ENCODE data around the gene KLHL33. TPM values are rescaled to one million over a fixed set of nuclear protein-coding genes. Genes with fewer than 3 reads are reported as not detected.

The KLHL33 gene
- total RNA-seq, 1 experiment from 2014 or later: 0.14 TPM

DNA sequence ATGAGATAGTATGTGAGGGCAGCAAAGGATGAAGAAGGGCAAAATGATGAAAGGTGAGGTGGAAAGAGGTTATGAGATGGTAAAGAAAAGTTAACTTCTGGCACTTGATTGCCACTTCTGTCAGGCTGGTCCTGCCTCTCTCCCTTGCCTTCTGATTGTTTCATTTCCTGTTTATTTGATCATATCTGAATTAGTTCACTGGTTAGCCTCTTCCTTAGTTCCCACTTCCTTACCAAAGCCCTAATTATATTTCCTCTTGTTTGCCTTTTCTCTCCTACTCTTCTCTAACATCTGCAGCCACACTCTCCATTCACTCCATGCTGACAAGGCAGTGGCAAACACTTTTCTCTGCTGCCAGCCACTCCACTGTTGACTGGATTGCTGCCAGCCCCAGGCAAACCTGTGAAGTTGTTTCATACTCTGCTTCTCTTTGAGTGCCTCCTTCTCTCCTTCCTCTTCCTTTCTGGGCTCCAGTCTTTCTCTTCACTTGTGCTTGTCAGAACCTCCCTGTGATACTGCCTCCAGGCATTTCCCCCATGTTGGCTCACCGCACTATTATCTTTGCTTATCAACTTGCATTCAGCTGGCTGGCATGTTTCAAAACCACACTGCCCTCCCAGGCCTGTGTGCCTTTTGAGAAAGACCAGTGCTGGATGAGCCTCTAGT, 41.4 kb upstream of the KLHL33 start:
- ChIA-PET CTCF (interaction anchor here (0.6 kb wide), 2 partner anchors 9 to 72 kb away, joined by 3 read pairs; no protein-coding TSS in a partner anchor), POLR2A (interaction anchor here (1.3 kb wide), 1 partner anchor 22 kb away, joined by 3 read pairs; the partner anchor contains the start of gene APEX1)
- no peaks in the 10 kb centered on the region for H3K27me3 Mint-ChIP-seq (ENCODE audit: insufficient read depth, unreplicated experiment)
- H3K9me3 Mint-ChIP-seq (ENCODE audit: unreplicated experiment): no peaks in the 10 kb centered on the region
- TF ChIP-seq, protein P1, sequence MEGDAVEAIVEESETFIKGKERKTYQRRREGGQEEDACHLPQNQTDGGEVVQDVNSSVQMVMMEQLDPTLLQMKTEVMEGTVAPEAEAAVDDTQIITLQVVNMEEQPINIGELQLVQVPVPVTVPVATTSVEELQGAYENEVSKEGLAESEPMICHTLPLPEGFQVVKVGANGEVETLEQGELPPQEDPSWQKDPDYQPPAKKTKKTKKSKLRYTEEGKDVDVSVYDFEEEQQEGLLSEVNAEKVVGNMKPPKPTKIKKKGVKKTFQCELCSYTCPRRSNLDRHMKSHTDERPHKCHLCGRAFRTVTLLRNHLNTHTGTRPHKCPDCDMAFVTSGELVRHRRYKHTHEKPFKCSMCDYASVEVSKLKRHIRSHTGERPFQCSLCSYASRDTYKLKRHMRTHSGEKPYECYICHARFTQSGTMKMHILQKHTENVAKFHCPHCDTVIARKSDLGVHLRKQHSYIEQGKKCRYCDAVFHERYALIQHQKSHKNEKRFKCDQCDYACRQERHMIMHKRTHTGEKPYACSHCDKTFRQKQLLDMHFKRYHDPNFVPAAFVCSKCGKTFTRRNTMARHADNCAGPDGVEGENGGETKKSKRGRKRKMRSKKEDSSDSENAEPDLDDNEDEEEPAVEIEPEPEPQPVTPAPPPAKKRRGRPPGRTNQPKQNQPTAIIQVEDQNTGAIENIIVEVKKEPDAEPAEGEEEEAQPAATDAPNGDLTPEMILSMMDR (IDR thresholded peaks at IDR 0.05; ENCODE audit: unreplicated experiment): no peak
- peaks cover 62% of the 10 kb centered on the region for H3K36me3 Mint-ChIP-seq (ENCODE audit: insufficient read depth, unreplicated experiment)
- H3K4me1 Mint-ChIP-seq (ENCODE audit: insufficient read depth, unreplicated experiment): peaks cover 10% of the 10 kb centered on the region
- BruUV-seq (replicated peaks): no TSS peak
- intact Hi-C loops (cut with micrococcal nuclease): no loop called here
- no peak overlapping the region for H3K4me3 Mint-ChIP-seq (ENCODE audit: unreplicated experiment)
- no peak for DNase-seq (ENCODE audit: unreplicated experiment)
- no peak overlapping the region for H3K27ac Mint-ChIP-seq (ENCODE audit: low read depth, unreplicated experiment)

DNA sequence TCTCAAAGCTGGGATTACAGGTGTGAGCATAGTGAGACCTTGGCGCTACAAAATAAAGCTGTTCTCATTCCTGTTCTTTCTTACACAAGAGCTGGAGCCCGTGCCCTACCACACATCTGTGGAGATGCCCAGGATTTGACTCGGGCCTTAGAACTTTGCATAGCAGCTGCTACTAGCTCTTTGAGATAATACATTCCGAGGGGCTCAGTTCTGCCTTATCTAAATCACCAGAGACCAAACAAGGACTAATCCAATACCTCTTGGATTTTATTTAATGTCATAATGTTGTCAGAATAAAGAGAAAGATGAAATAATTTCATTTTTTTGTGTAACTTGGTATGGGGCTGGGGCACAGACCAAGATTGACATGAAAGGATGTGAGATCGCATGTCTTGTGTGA, 40.8 kb upstream of the KLHL33 start:
- ChIA-PET POLR2A (no interaction called here), CTCF (interaction anchor here (0.6 kb wide), 2 partner anchors 10 to 13 kb away, joined by 3 read pairs; no protein-coding TSS in a partner anchor)
- Mint-ChIP-seq H3K9me3 (ENCODE audit: unreplicated experiment) (no peaks in the 10 kb centered on the region), H3K4me1 (ENCODE audit: insufficient read depth, unreplicated experiment) (peaks cover 16% of the 10 kb centered on the region), H3K27ac (ENCODE audit: low read depth, unreplicated experiment) (no peak overlapping the region), H3K36me3 (ENCODE audit: insufficient read depth, unreplicated experiment) (peaks cover 62% of the 10 kb centered on the region), H3K27me3 (ENCODE audit: insufficient read depth, unreplicated experiment) (no peaks in the 10 kb centered on the region), H3K4me3 (ENCODE audit: unreplicated experiment) (no peak overlapping the region)
- no TSS peak for BruUV-seq (replicated peaks)
- DNase-seq (ENCODE audit: unreplicated experiment): no peak
- intact Hi-C loops (cut with micrococcal nuclease): no loop called here
- TF ChIP-seq, protein P1 (IDR thresholded peaks at IDR 0.05; ENCODE audit: unreplicated experiment): no peak

DNA sequence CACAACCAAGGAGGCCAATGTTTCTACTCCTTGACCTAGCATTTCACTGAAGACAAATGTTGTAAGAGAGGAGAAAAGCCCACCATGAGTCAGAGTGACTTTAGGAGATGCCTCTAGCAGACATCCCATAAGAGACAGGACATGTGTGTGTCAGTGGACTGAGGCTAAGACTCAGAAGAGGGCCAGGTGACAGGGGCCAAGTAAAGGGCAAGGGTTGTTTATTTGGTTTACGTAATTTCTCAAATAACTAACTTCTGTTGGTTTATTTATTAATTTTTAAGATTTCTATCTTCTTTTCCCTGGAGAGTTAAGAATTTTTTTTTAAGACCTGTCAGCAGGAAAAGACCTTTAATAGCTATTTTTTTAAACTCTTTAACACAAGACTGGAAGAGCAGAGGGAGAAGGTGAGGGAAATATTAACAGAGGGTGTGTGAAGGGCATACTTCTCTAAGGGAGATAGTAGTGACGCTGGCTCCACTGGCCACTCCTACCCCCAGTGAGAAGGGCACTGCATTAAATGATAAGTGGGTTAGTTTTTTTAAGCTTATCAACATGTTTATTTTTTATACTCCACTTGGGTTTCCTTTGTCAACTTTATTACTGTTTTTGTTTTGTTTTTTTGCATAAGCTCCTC, 36.7 kb upstream of the KLHL33 start:
- intact Hi-C loops (cut with micrococcal nuclease): no loop called here
- Mint-ChIP-seq H3K4me3 (ENCODE audit: unreplicated experiment) (no peak overlapping the region), H3K27ac (ENCODE audit: low read depth, unreplicated experiment) (peak overlapping the region; percentile 88), H3K9me3 (ENCODE audit: unreplicated experiment) (no peaks in the 10 kb centered on the region), H3K36me3 (ENCODE audit: insufficient read depth, unreplicated experiment) (peaks cover 64% of the 10 kb centered on the region), H3K4me1 (ENCODE audit: insufficient read depth, unreplicated experiment) (peaks cover 33% of the 10 kb centered on the region), H3K27me3 (ENCODE audit: insufficient read depth, unreplicated experiment) (no peaks in the 10 kb centered on the region)
- ChIA-PET CTCF (interaction anchor here (0.7 to 1.4 kb wide), 7 partner anchors 12 to 208 kb away, joined by 3 to 5 read pairs (median 3); partner anchors contain the start of gene PIP4P1), POLR2A (interaction anchor here (0.9 to 6.3 kb wide), 3 partner anchors 11 to 17 kb away, joined by 3 to 81 read pairs (median 30); partner anchors contain the start of genes APEX1, OSGEP and PIP4P1)
- DNase-seq (ENCODE audit: unreplicated experiment): no peak
- TF ChIP-seq, protein P1 (IDR thresholded peaks at IDR 0.05; ENCODE audit: unreplicated experiment): no peak
- no TSS peak for BruUV-seq (replicated peaks)

DNA sequence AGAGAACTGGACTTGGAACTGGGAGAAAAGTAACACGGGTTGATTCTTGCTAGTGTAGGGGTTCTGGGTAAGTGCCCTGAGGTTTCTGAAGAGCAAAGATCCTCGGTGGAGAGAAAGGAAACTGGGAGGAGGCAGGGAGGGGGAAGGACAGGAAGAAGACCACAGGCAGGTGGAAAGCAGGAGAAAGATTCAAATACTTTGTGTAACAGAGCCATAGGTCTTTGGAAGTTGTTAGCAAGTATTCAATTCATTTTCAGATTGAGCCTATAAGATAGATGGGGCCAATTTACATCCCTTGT, 34.6 kb upstream of the KLHL33 start:
- intact Hi-C loops (cut with micrococcal nuclease): loop anchor here (1.0 kb wide), 2 partner anchors 57 to 136 kb away; partner anchors contain the start of gene TEP1
- Mint-ChIP-seq H3K9me3 (ENCODE audit: unreplicated experiment) (no peaks in the 10 kb centered on the region), H3K4me3 (ENCODE audit: unreplicated experiment) (peak overlapping the region; percentile 93), H3K27ac (ENCODE audit: low read depth, unreplicated experiment) (peak overlapping the region; percentile 95), H3K27me3 (ENCODE audit: insufficient read depth, unreplicated experiment) (no peaks in the 10 kb centered on the region), H3K4me1 (ENCODE audit: insufficient read depth, unreplicated experiment) (peaks cover 33% of the 10 kb centered on the region), H3K36me3 (ENCODE audit: insufficient read depth, unreplicated experiment) (peaks cover 43% of the 10 kb centered on the region)
- BruUV-seq (replicated peaks): no TSS peak
- POLR2A ChIA-PET: interaction anchor here (0.7 to 6.3 kb wide), 18 partner anchors 9 to 633 kb away, joined by 3 to 81 read pairs (median 8); partner anchors contain the start of genes APEX1, OSGEP, PIP4P1 and RNASE4
- DNase-seq (ENCODE audit: unreplicated experiment): no peak
- CTCF ChIA-PET: interaction anchor here (0.6 to 1.8 kb wide), 7 partner anchors 9 to 522 kb away, joined by 3 to 9 read pairs (median 3); partner anchors contain the start of gene PIP4P1
- TF ChIP-seq, protein P1 (IDR thresholded peaks at IDR 0.05; ENCODE audit: unreplicated experiment): no peak

Measured in MCF 10A (cell line).